ENCODE measurements around the gene B3GNT3. TPM values are rescaled to one million over a fixed set of nuclear protein-coding genes. Genes with fewer than 3 reads are reported as not detected.

The B3GNT3 gene, protein sequence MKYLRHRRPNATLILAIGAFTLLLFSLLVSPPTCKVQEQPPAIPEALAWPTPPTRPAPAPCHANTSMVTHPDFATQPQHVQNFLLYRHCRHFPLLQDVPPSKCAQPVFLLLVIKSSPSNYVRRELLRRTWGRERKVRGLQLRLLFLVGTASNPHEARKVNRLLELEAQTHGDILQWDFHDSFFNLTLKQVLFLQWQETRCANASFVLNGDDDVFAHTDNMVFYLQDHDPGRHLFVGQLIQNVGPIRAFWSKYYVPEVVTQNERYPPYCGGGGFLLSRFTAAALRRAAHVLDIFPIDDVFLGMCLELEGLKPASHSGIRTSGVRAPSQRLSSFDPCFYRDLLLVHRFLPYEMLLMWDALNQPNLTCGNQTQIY
- polyA plus RNA-seq (2013, experiment 1 of 2) = 0.30 TPM
- polyA plus RNA-seq (2013, experiment 2 of 2) = 0.70 TPM

DNA sequence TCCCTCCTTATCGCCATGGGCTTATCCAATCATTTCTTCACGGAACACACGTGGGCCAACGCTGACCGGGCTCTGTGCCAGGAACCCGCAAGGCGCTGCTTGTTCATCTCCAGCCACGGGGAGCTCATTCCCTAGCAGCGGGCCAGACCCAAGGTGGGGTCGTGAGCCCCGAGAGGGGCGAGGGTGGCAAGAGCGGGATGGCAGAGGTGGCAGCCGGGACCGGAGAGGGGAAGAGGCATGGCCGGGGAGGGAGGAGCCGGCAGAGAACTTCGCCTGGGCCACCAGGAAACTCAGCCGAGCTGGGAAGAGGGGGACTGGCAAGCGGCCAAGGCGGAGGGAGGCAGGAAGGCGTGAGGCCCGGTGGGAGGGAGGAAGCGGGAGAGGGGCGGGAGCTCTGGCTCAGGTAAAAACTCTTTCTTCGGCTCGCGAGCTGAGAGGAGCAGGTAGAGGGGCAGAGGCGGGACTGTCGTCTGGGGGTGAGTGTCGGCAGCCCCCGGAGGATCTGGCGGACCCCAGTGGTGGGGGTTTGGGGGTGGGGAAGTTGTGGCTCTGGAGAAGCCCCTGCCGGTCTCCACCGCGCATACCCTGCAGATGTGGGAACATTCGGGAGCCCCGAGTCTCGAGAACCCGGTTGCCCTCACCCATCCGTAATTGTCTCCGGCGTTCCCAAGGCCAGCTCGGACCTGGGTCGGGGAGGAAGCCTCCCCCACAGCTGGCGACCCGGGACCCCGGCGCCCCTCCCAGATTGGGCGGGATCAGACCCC is at the start of gene B3GNT3:
TSS of gene B3GNT3 (plus strand) at position 408 of the 764 bp plus-strand sequence. CDS start 12,670 bp downstream, outside the sequence.
- no peak within 1 kb of the TSS for H3K27ac ChIP-seq (ENCODE audit: low read depth, low read length)
- H3K36me3 ChIP-seq (ENCODE audit: insufficient read depth, low read length) = no peaks in the 10 kb centered on the region
- WGBS = 14% methylated on average over 50 of the region's 50 CpGs
- H3K4me1 ChIP-seq (ENCODE audit: insufficient read depth, low read length) = no peaks in the 10 kb centered on the region
- H3K9ac ChIP-seq (ENCODE audit: low read depth, low read length) = peak within 1 kb of the TSS; percentile 54
- peak within 1 kb of the TSS; percentile 65 for H3K4me3 ChIP-seq (ENCODE audit: low read length)
- H3K9me3 ChIP-seq (ENCODE audit: insufficient read depth, low read depth, low read length) = no peaks in the 10 kb centered on the region
- H3K27me3 ChIP-seq (ENCODE audit: insufficient read depth, low read length) = peaks cover 23% of the 10 kb centered on the region

DNA sequence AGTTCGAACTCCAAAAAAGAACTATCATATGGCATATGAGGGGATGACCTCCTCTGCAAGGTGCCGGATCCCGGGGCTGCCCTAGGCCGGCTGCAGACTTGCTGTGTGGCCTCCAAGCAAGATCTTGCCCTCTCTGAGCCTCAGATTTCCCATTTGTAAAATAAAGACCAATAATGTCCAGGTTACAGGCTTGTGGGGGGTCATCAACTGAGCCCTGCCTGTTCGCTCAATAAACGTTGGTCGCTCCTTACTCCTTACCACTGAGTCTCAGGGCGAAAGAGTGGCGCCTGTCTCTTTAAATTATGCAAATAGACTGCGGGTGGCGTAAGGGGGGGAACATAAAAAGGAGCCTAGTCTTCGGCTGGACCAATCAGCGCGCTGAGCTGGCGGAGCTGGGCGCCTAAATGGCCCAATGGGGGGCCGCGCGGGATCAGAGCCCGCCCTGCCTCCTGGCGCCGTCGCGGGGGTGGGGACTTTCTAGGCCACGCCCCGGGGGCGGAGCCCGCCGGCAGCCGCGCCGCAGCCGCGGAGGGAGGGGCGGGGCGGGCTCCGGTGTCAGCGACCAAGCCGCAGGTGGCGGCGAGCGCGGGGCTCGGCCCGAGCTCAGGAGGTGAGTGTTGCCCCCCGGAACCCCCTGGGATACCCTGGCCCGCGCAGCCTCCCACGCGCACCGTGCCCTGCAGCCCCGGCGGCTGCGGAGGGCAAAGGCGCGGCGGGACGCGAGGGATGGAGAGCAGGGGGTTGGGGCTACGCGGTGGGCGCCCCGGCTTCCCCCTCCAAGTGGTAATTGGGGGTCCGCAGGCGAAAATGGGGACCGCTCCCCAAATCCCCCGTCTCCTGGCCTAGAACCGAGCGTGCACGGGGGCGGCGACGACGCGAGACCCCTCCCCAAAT is 47.5 kb upstream of the B3GNT3 start:
- Histone ChIP-seq H3K9ac (ENCODE audit: low read depth, low read length) (peak overlapping the region; percentile 47; the same call in 1 of the 2 replicates), H3K4me1 (ENCODE audit: insufficient read depth, low read length) (no peaks in the 10 kb centered on the region), H3K27me3 (ENCODE audit: insufficient read depth, low read length) (no peaks in the 10 kb centered on the region), H3K9me3 (ENCODE audit: insufficient read depth, low read depth, low read length) (no peaks in the 10 kb centered on the region; the same call in 1 of the 2 replicates), H3K27ac (ENCODE audit: low read depth, low read length) (no peak overlapping the region), H3K4me3 (ENCODE audit: low read length) (peak overlapping the region; percentile 75), H3K36me3 (ENCODE audit: insufficient read depth, low read length) (no peaks in the 10 kb centered on the region)
- WGBS = 6% methylated on average over 75 of the region's 75 CpGs

- no peaks in the 10 kb centered on the region for H3K27me3 ChIP-seq (ENCODE audit: insufficient read depth, low read length)
- no peak overlapping the region for H3K4me3 ChIP-seq (ENCODE audit: low read length)
- WGBS = 86% methylated on average over 6 of the region's 6 CpGs
- no peaks in the 10 kb centered on the region for H3K4me1 ChIP-seq (ENCODE audit: insufficient read depth, low read length)
- H3K27ac ChIP-seq (ENCODE audit: low read depth, low read length) = no peak overlapping the region
- H3K9ac ChIP-seq (ENCODE audit: low read depth, low read length) = no peak overlapping the region
- no peaks in the 10 kb centered on the region for H3K9me3 ChIP-seq (ENCODE audit: insufficient read depth, low read depth, low read length)
- H3K36me3 ChIP-seq (ENCODE audit: insufficient read depth, low read length) = no peaks in the 10 kb centered on the region
These were observed 45.9 kb upstream of the B3GNT3 start for GRCh38 chr19:17748884-17749638.

DNA sequence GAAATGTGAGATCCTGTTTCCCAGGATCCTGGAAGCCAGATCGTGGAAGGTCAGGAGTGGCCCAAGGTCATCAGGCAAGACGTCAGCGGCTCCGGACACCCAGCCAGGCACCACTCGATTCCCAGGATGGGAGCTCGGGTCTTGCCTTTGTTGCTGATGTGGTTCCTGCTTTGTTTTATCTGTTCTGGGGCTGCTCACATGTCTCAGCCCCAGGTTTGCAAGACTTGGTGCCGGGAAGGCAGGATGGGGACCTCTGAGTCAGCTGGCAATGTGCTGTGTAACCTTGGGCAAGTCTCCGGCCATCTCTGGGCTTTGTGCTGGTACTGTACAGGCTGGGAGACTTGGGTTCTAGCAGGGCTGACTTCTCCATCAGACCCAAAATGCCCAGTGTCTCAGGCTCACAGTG is 45.0 kb upstream of the B3GNT3 start:
- H3K27me3 ChIP-seq (ENCODE audit: insufficient read depth, low read length) = no peaks in the 10 kb centered on the region
- WGBS = 76% methylated on average over 8 of the region's 8 CpGs
- H3K9me3 ChIP-seq (ENCODE audit: insufficient read depth, low read depth, low read length) = no peaks in the 10 kb centered on the region
- H3K4me1 ChIP-seq (ENCODE audit: insufficient read depth, low read length) = no peaks in the 10 kb centered on the region
- no peak overlapping the region for H3K4me3 ChIP-seq (ENCODE audit: low read length)
- H3K36me3 ChIP-seq (ENCODE audit: insufficient read depth, low read length) = no peaks in the 10 kb centered on the region
- no peak overlapping the region for H3K9ac ChIP-seq (ENCODE audit: low read depth, low read length)
- H3K27ac ChIP-seq (ENCODE audit: low read depth, low read length) = no peak overlapping the region

DNA sequence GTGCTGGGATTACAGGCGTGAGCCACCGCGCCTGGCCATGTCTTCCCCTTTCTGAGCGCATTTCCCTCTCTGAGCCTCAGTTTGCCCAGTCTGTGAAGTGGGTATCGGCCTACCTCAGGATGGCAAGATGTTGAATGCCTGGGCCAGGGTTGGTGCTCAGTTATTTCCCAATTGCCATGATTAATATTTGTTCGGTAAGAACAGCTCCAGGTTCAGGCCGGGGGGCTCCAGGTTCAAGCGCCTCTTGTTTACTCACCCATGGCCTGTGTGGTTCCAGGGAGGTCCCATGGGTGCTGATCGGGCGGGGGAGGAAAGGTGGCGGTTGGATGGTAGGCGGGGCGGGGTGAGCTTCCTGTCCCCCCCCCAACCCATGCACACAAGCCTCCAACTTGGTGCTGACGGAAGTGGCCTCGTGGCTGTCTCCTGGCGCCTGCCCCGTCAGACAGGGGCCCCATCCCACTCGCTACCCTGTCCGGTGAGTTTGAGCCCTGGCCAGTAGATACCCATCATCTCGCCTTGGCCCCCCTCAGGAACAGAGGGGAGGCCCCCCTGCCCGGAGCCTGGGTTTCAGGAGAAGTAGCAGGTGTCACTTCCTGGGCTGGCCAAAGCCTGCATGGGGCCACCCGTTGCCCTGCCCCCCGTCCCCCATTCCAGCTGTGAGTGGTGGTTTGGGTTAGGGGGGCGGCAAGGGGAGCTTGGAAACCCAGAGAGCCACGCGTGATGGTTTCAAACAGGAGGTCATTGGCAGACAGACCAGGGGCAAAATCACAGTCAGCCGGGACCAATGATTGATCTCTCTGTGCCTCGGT is 43.6 kb upstream of the B3GNT3 start, which contains the start of gene FCHO1:
TSS of gene FCHO1 (plus strand) at position 375 of the 809 bp plus-strand sequence. CDS start 3,688 bp downstream, outside the sequence.
- no peaks in the 10 kb centered on the region; the same call in 1 of the 2 replicates for H3K4me1 ChIP-seq (ENCODE audit: insufficient read depth, low read length)
- H3K27ac ChIP-seq (ENCODE audit: low read depth, low read length) = no peak within 1 kb of the TSS
- H3K36me3 ChIP-seq (ENCODE audit: insufficient read depth, low read length) = no peaks in the 10 kb centered on the region
- H3K4me3 ChIP-seq (ENCODE audit: low read length) = no peak within 1 kb of the TSS
- H3K9ac ChIP-seq (ENCODE audit: low read depth, low read length) = no peak within 1 kb of the TSS
- no peaks in the 10 kb centered on the region for H3K27me3 ChIP-seq (ENCODE audit: insufficient read depth, low read length)
- 91% methylated on average over 25 of the region's 28 CpGs for WGBS
- H3K9me3 ChIP-seq (ENCODE audit: insufficient read depth, low read depth, low read length) = no peaks in the 10 kb centered on the region

- Histone ChIP-seq H3K4me1 (ENCODE audit: insufficient read depth, low read length) (no peaks in the 10 kb centered on the region; the same call in 1 of the 2 replicates), H3K36me3 (ENCODE audit: insufficient read depth, low read length) (no peaks in the 10 kb centered on the region), H3K9me3 (ENCODE audit: insufficient read depth, low read depth, low read length) (no peaks in the 10 kb centered on the region), H3K27ac (ENCODE audit: low read depth, low read length) (no peak overlapping the region), H3K4me3 (ENCODE audit: low read length) (no peak overlapping the region), H3K27me3 (ENCODE audit: insufficient read depth, low read length) (no peaks in the 10 kb centered on the region), H3K9ac (ENCODE audit: low read depth, low read length) (no peak overlapping the region)
- 90% methylated on average over 2 of the region's 2 CpGs for WGBS
These were observed 43.0 kb upstream of the B3GNT3 start for GRCh38 chr19:17751912-17752273.

- Histone ChIP-seq H3K9me3 (ENCODE audit: insufficient read depth, low read depth, low read length) (no peaks in the 10 kb centered on the region), H3K9ac (ENCODE audit: low read depth, low read length) (no peak overlapping the region), H3K27me3 (ENCODE audit: insufficient read depth, low read length) (no peaks in the 10 kb centered on the region), H3K4me3 (ENCODE audit: low read length) (no peak overlapping the region), H3K4me1 (ENCODE audit: insufficient read depth, low read length) (no peaks in the 10 kb centered on the region; the same call in 1 of the 2 replicates), H3K36me3 (ENCODE audit: insufficient read depth, low read length) (no peaks in the 10 kb centered on the region), H3K27ac (ENCODE audit: low read depth, low read length) (no peak overlapping the region)
- 87% methylated on average over 7 of the region's 7 CpGs for WGBS
These were observed 41.9 kb upstream of the B3GNT3 start for GRCh38 chr19:17752865-17753639.

DNA sequence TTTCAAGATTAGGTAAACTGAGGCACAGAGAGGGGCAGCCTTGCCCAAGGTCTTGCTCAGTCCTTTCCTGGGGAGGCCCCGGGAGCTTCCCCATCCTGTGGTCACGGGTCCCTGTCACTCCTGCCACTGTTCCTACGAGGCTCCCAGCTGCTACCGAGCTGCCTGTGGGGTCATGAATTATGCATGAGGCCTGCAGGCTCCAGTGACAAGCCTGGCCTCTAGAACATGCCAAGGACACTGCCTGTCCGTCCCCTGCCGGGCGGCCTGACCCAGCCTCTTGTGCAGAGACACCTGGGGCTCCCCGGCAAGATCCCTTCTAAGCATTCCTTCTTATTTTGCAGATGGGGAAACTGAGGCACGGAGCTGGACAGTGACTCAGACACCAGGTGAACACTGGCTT is 41.0 kb upstream of the B3GNT3 start:
- Histone ChIP-seq H3K4me3 (ENCODE audit: low read length) (no peak overlapping the region), H3K36me3 (ENCODE audit: insufficient read depth, low read length) (no peaks in the 10 kb centered on the region), H3K9ac (ENCODE audit: low read depth, low read length) (no peak overlapping the region), H3K27me3 (ENCODE audit: insufficient read depth, low read length) (no peaks in the 10 kb centered on the region), H3K27ac (ENCODE audit: low read depth, low read length) (no peak overlapping the region), H3K9me3 (ENCODE audit: insufficient read depth, low read depth, low read length) (no peaks in the 10 kb centered on the region), H3K4me1 (ENCODE audit: insufficient read depth, low read length) (no peaks in the 10 kb centered on the region; the same call in 1 of the 2 replicates)
- WGBS = 54% methylated on average over 9 of the region's 9 CpGs

GRCh38 chr19:17754634-17755442 is 40.1 kb upstream of the B3GNT3 start:
- no peaks in the 10 kb centered on the region; the same call in 1 of the 2 replicates for H3K4me1 ChIP-seq (ENCODE audit: insufficient read depth, low read length)
- 84% methylated on average over 4 of the region's 5 CpGs for WGBS
- H3K4me3 ChIP-seq (ENCODE audit: low read length) = no peak overlapping the region
- no peaks in the 10 kb centered on the region for H3K36me3 ChIP-seq (ENCODE audit: insufficient read depth, low read length)
- H3K9ac ChIP-seq (ENCODE audit: low read depth, low read length) = no peak overlapping the region
- no peaks in the 10 kb centered on the region for H3K9me3 ChIP-seq (ENCODE audit: insufficient read depth, low read depth, low read length)
- no peak overlapping the region for H3K27ac ChIP-seq (ENCODE audit: low read depth, low read length)
- no peaks in the 10 kb centered on the region for H3K27me3 ChIP-seq (ENCODE audit: insufficient read depth, low read length)

All from HUES64 (cell line).